G401 (cell line): ENCODE data around the gene C17orf113. TPM values are rescaled to one million over a fixed set of nuclear protein-coding genes. Genes with fewer than 3 reads are reported as not detected.

Experiments
- DNase-seq: peaks from one replicate; pipeline ENCODE4 v3.0.0-alpha.2; 2015; ENCODE audit warnings: low spot score
- in situ Hi-C: cut with HindIII; loops from 2 replicates; pipeline ENCODE4 v1.10.0; 2016; ENCODE audit warnings: low sequenced_read_pairs, mixed read lengths
- total RNA-seq: library from RNA; depleted of rRNA; stranded (reverse); fragments of >200 nt; shearing (Covaris generic); gene quantifications from 2 replicates; pipeline ENCODE4 v1.2.3, GENCODE V29; 2014

The C17orf113 gene
- total RNA-seq, 1 experiment from 2014 or later, result 2.3 TPM

- DNase-seq, result no peak
- in situ Hi-C loops, result no loop called here
These were observed 606 bp upstream of the C17orf113 start for GRCh38 chr17:42051013-42051400.

GRCh38 chr17:42049834-42050392 lies 488 bp downstream of the C17orf113 start:
- in situ Hi-C loops, result no loop called here
- peak; percentile 37 for DNase-seq

DNA sequence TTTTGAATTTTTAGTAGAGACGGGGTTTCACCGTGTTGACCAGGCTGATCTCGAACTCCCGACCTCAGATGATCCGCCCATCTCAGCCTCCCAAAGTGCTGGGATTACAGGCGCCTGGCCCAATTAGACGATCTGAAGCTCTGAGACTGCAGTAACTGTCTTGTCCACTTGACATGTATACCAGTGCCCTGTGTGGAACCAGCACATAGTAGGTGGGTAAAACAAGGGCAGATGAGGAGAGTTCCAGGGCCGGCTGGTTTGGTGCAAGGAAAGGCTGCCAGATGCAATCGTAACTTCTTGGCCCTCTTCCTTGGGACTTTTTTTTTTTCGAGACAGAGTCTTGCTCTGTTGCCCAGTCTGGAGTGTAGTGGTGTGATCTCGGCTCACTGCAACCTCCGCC lies 3.1 kb downstream of the C17orf113 start:
- DNase-seq, result no peak
- in situ Hi-C loops, result no loop called here

GRCh38 chr17:42045719-42046118 lies 4.7 kb downstream of the C17orf113 start:
- DNase-seq, result no peak
- in situ Hi-C loops, result no loop called here

- no peak for DNase-seq
- in situ Hi-C loops, result no loop called here
These were observed 7.6 kb downstream of the C17orf113 start for GRCh38 chr17:42042598-42043319.

GRCh38 chr17:42041619-42042018 lies 8.8 kb downstream of the C17orf113 start:
- in situ Hi-C loops, result no loop called here
- no peak for DNase-seq

- in situ Hi-C loops, result no loop called here
- no peak for DNase-seq
These were observed 9.6 kb downstream of the C17orf113 start for GRCh38 chr17:42040818-42041217.

DNA sequence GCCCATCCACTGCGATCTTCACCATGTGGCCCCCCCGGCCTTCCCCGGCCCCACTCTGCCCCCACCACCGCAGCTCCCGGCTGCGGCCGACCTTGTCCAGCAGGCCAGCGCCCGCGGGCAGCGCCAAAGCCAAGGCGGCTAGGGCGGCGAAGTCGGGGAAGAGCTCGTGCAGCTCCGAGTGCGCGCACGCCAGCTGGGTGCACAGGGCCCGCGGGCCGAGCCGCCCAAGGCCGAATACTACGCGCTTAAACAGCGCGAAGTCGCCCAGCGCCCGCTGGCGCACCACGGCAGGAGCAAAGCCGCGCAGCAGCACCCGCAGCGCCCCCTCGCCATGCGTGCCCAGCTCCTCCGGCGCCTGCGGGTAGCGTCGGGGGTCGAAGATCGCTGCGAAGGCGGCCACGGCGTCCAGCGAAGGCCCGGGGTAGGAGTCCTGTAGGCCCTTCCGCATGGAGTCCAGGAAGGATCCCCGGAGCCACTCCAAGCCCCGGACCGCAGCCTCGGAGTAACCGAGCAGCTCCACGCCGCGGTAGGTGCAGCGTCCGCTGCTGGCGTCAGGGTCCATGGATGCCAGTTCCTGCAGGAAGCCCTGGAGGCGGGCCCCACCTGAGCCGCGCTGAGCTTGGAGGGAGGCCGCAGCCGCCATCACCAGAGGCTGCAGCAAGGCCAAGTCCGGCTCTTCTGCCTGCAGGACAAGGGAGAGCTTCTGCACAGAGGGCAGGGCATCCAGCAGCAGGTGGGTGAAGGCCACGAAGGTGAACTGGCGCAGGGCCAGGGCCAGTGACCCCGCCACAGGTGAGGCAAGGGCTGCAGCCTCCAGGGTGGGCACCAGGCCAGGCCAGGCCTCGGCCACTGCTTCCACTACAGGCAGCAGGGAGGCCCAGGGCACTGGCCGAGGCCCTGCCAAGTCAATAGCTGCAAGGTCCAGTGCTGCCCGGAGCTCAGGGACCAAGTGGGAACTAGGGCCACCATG lies 10.3 kb downstream of the C17orf113 start:
- in situ Hi-C loops, result no loop called here
- DNase-seq, result peak; percentile 47

DNA sequence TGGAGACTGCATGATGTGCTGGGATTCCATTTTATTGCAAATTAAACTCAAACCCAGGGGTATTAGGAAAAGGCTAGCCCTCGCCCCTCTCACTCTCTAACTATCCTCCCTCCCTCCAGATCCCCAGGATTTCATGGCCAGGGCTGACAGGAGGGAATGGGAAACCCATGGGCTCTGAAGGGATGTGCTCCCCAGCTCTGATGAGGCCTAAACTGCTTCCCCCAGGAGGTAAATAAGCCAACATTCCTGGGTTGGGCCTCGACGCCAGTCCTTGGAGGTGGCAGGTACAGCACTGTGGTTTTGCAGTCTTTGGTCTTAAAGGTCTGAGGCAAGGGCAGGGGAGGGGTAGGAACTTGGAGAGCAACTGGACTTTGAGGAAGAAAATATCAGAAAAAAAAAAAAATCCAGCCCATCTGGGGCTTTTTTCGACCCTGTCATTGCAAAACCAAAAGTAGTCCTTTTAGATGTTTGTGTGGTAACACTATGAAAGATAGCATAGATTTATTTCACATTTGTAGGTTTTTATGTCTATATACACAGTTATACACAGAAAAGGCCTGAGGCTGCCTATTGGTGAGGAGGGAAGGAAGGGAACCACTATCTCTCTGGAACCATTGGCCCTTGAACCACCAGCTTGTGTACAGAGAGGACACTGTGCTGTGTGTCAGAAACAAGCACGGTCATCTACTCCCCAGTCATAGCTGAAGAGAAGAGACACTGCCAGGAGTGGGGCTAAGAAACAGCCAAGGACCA lies 12.0 kb downstream of the C17orf113 start:
- no peak for DNase-seq
- in situ Hi-C loops, result no loop called here

GRCh38 chr17:42034059-42034458 lies 16.3 kb downstream of the C17orf113 start:
- in situ Hi-C loops, result no loop called here
- DNase-seq, result no peak

GRCh38 chr17:42031584-42031983 lies 18.8 kb downstream of the C17orf113 start:
- no peak for DNase-seq
- in situ Hi-C loops, result no loop called here

DNA sequence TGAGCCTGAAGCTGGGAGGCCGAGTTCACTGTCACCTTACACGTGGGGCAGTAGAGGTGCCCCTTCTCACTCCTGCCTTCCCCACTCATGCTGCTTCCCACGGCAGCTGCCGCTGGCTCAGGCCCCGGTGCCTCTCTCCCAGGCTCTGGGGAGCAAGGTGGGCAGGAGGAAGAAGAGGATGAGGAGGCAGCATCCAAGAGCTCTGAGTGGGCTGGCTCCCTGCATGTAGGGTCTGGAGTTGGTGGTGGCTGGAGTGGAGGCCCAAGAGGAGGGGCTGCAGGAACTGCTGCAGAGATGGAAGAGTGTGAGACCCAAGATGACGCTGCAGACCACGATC lies 21.6 kb downstream of the C17orf113 start:
- DNase-seq, result no peak
- in situ Hi-C loops, result no loop called here

DNA sequence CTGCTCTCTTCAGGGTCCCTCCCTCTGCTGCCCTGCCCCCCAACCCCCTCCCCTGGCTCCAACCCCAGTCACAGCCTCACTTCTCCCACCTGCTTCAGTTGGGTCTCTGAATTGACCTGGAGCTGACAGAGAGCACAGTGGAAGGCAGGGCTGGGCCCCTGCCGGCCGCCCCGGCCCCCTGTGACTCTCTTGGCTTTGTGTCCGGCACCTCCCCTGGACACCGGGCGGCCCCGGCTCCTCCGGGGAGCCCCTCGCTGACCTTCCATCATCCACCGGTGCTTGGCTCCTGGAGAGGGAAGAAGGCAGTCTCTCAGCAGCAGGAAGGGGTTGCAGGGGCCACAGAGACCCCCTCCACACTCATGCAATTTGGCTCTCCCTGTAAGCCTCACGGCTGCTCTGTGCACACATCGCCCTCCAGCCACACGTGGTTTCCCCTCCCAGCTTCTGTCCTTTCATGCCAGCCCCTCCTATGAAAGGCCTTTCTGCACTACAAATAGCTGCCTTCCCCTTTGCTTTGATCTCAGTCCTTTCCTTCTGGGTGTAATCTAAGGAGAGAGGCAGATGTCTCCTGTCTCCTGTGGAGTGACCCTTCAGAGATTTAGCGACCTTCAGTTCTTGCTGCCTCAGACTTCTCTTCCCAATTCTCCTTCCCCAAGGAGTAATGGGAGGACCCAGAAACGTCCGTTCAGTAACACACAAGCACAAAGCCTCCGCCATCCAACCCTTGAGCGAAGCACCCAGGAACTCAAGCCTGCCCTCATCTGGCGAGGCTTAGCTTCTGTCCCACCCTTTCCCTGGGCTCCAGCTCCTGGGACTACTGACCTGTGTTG lies 22.2 kb downstream of the C17orf113 start:
- in situ Hi-C loops, result no loop called here
- DNase-seq, result peak; percentile 22

DNA sequence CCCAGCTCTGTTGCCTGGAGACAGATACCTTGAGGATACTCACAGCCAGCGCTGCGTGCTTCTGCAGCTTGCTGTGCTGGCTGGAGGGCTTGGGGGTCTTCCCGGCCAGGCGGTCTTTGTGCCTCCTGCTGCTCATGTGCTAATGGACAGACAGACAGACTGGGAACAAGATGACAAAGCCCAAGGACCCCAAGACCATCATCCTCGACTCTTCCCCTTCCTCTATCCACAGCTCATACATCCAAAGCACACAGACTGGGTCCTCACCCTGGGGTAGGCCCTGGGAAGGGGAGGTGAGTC lies 22.9 kb downstream of the C17orf113 start:
- in situ Hi-C loops, result no loop called here
- DNase-seq, result no peak

DNA sequence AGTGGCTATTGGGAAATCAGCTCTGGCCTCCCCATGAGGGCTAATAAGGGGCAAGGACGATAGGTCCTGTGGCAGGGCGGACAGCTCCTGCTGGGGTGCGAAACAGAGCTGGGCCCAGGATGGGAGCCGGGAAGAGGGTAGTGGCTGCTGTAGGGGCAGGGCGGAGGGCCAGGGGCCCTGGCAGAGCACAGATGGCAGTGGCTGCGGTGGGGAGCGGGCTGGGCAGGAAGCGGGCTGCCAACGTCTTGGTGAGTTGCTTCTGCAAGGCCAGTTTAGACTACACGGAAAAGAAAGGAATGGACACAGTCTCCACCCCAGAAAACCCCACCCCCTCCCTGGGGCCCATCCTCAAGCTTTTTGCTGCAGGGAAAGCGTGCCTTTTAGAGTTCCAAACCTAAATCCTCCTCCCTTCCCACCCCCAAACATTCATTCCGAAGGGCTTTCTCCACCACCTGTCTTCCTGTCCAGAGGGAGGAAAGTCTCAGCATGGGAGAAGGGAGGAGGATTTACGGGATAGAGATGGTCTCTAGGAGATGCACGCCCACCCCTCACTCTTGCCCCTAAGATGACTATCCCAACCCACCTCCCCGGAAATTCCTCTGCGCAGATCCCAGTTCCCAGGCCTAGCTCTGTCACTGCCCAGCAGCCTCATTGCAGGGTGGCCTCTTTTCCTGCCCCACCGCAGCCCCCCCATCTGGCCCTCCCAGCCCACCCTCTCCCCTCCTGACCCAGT lies 23.4 kb downstream of the C17orf113 start:
- DNase-seq, result no peak
- in situ Hi-C loops, result no loop called here

DNA sequence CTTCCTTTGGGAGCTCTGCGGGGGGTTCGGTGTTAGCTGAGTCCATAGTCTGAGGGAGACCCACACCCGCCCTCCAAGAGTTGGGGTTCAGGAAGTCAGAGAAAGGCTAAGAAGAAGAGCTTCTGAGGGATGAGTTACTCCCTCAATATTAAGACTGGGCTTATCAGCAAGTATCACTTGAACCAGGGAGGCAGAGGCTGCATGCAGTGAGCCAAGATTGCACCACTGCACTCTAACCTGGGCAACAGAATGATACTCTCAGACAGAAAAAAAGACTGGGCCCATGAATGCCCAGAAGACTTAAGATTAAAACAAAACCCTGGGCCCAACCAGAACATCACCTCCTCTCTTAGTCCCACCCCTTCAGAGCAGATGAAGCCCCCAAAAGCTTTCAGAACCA lies 24.5 kb downstream of the C17orf113 start:
- in situ Hi-C loops, result no loop called here
- no peak for DNase-seq

GRCh38 chr17:42025191-42025579 lies 25.2 kb downstream of the C17orf113 start:
- in situ Hi-C loops, result no loop called here
- DNase-seq, result no peak
